HG03095 (cell line): ENCODE results near the gene C1QL3.

Source experiments
- ATAC-seq: cut with Tn5 transposase; IDR thresholded peaks from one replicate; pipeline ENCODE4 v1.9.1; 2021; ENCODE audit warnings: moderate library complexity; ENCODE audit not compliant: unreplicated experiment

The C1QL3 gene

DNA sequence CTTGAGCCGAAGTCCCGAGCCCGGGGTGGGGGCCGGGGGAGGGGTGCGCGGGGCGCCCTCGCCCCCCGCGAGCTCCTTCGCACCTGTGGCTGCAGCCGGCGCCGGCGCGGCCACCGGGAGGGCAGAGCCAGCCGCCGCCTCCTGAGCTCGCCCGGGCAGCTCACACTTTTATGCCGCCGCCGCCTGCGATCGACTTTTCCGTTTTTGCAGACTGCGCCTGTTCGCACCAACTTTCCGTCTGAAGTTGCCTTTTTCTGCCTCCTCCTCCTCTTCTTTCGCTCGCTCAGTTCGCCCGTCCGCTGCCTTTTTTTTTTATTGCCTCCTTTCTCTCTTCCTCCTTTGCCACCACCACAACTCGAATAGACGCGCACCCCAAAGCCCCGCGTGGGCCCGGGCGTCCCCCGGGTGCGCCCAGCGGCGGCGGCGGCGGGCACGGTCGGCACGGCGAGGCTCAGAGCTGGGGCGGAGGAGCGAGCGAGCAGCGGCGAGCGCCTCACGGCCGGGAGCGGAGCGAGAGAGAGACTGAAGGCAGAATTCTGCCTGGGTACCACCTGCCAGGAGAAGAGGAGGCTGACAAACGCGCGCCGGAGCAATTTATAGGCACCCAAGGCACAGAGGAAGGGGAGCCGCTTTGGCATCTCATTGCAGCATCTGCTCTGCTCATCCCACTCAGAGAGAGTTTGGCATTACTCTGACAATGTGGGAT, at the start of gene C1QL3:
Gene C1QL3, minus strand, starts transcription at position 569 of the 706 bp plus-strand sequence. CDS start 814 bp downstream, outside the sequence.
- peak; percentile 26 for ATAC-seq

DNA sequence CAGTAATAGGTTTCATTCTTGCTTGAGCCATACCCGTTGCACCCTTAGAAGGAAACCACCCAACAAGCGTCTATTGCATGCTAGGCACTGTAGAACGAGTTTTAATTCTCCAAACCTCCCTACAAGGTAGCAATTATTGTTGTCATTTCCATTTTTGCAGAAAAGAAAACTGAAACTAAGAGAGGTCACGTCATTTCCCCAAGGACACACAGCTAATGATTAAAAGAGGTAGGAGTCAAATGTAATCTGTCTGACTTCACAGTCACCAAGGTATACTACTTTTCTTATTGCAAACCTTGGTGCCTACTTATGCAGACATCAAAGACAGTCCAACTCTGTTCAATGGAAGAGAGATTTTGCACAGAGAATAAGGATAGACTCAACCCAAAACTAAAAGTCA, 49.1 kb upstream of the C1QL3 start:
- ATAC-seq: peak; percentile 86

- no peak for ATAC-seq
Observed at GRCh38 chr10:16566202-16566805, 44.6 kb upstream of the C1QL3 start.

DNA sequence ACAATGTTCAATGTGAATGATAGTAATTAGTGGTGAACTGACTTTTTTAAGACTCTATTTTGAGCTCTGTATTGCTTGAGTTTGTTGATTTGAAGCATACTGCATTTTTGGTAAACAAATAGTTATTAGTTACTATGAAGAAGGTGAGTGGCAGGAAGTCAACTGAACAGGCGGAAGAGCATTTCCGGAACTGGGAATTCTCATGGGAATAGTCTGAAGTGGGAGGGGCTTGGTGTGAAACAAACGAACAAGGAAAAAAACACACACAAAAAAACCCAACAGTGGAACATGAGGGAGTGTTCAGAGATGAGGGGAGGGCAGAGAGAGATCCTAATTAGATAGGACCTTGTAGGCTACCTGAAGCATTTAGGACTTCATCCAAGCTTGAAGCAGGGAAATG, 43.9 kb upstream of the C1QL3 start:
- no peak for ATAC-seq

GRCh38 chr10:16562891-16563290, 41.2 kb upstream of the C1QL3 start:
- no peak for ATAC-seq

GRCh38 chr10:16559236-16559773, 37.6 kb upstream of the C1QL3 start:
- no peak for ATAC-seq

- no peak for ATAC-seq
Observed at GRCh38 chr10:16547973-16548372, 26.3 kb upstream of the C1QL3 start.

- no peak for ATAC-seq
Observed at GRCh38 chr10:16545116-16545736, 23.5 kb upstream of the C1QL3 start.

GRCh38 chr10:16544591-16544990, 22.9 kb upstream of the C1QL3 start:
- no peak for ATAC-seq

DNA sequence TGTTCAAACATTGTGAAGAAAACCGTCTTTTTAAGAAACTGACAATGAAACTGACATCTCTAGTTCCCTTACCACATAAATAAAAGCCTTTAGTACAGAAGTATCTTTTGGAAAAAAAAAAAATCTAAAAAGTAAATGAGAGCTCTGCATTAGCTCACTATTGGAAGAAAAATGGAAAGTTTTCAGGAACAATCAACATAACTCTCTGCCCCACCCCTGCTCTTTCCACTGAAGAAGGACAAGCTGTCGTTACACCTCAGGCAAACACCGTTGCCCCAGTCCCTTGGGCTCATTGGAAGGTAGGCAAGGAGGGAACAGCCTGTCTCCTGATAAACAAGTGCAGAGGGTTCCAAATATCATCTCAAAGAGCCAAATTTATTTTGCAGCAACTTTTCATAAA, 22.4 kb upstream of the C1QL3 start:
- no peak for ATAC-seq

- ATAC-seq: no peak
Observed at GRCh38 chr10:16536155-16536554, 14.5 kb upstream of the C1QL3 start.

DNA sequence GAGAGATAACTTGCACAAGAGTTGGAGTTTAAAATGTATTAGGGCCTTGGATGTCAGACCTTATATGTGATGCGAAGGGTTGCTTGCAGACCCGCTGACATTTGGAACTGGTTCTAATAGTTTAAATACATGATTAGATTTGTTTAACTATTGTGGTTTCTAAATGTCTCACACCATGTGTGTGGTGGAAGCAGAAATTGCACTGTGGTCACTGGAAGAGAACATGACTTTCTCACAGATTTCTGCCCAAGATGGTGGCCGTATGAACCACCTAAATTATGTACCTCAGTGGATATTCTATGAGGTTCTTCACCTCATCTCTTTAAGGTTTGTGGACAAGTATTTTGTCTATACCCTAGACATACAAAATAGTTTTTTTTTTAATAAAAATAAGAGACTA, 8.2 kb upstream of the C1QL3 start:
- ATAC-seq: no peak

GRCh38 chr10:16527452-16527851, 5.8 kb upstream of the C1QL3 start:
- ATAC-seq: no peak

GRCh38 chr10:16520900-16521299, 779 bp downstream of the C1QL3 start:
- peak; percentile 65 for ATAC-seq

DNA sequence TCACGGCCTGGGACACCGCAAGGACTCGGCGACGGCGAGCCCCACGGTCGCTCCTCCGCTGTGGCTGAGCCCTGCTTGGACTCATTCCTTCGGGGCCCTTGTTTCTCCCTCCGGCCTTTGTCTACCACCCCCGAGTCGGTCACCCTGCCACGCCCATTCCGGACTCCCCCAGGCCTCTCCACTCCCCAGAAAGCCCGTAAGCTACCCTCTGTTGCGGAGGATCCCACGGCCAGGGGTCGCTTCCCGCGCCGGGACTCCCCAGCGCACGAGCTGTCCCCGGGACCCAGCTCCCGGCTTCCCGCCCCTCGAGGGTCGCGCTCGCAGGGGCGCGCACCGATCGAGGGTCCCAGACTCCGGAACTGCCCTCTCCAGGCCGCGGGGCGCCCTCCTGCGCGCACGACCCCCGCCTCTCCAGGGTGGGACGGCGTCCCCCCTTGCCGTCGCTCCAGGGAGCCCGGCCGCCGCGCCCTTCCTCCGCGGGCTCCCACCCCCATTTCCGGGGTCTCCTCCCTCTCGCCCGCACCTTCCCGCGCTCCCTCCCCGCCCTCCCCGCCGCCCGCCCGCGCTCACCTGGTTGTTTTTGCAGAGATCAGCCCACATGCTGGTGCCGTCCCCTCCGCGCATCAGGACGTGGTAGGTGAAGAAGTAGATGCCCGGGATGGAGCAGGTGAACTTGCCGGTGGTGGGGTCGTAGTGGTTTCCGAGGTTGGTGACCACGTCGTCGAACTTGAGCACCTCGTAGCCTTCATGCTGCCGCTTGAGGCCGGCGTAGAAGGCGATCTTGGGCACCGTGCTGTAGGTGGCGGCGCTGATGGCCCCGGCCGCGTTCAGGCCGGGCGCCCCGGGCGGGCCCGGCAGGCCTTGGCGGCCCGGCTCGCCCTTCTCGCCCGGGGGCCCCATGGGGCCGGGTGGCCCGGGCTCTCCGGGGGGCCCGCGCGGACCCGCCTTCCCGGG, 1.5 kb downstream of the C1QL3 start:
- ATAC-seq: peak; percentile 35

DNA sequence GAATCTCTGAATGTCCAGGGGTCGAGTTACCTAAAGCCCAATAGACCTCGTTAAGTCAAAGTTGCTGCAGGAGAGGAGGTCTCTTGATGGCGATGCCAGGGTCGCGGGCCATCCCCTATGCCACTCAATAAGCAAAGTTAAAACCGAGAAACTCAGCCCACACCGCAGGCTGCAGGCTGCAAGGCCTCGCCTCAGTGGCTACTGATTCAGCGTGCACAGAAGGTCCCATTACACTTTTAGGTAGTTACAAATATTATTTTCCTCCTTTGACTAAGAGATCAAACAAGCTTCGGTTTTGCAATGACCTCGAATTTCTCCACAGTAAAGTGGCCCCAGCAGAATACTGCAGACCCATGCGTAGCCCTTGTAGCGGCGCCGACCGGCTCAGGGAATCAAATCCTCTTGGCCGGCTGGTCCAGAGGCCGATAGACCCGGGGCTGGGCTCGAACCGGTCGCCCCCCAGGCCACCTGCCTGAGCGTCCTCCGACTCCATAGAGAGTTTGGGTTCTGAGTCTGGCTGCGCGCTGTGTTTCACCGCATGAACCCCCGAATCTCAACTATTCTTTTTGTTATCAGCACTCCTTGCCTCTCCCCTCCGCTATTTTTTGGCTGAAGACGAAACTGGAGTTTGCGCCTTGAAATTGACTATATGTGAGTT, 2.3 kb downstream of the C1QL3 start:
- ATAC-seq: no peak

DNA sequence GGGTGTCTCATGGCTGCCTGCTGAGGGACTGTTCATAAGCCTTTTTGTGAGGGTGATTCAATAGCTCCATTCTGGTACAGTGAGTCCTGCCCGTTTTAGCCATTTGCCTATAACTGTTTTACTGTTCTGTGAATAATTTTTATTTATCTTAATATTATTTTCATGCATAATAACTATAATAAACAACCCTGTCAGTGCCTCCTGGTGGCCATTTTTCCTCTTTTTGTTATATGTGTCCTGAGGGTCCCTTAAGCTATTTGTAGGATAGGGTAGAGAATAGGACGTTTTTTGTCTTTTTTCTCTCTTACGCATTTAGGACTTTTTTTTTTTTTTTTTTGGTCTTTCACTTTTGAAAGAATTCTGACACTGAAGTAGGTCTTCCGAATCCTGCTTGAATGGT, 2.9 kb downstream of the C1QL3 start:
- ATAC-seq: no peak

DNA sequence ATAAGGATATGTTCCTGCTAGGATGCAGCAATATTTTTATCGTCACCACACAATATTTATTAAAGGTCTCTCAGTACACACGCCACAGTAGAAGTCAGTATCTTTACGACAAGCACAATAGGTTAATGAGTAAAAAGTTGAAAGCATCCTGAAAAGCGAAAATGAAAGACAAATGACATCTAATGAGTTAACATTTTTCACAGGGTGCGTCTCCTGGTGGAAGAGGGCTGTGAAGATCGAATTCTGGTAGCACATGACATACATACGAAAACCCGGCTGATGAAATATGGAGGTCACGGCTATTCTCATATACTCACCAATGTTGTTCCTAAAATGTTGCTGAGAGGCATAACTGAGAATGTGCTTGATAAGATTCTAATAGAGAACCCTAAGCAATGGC, 10.8 kb downstream of the C1QL3 start:
- ATAC-seq: no peak

DNA sequence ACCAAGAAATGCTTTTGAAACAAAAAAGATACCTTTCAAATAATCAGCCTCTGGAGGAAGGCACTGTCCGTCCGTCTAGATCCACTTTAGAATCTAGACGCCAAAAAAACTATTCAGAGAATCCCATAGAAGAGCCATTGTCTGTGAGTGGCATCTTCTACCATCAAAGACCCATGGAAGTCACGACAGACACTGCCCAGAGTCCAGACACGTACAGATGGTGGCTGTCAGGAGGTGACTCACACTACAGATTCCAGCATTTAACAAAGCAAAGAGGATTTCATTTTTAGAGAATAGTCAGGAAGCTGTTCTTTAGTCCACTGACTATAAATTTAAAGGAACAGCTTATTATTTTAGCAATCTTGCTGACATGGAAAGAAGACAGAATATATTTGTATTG, 11.7 kb downstream of the C1QL3 start:
- no peak for ATAC-seq

DNA sequence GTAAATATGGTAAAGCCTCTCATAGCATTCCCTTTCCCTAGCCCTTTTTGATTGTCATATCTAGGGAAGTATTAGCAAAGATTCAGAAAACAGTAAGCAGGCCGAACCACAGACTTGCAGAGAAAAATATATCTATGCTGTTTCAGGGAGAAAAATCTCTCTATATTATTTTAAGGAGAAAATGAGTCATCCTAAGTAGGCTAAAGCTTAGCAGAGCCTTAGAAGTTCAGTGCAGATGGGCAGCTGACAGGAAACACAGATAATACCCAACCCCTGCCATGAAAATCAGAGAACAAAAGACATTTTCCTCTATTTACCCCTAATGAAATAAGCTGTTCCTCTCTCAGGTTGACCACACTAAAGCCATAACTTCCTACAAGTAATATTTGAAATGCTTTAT, 16.5 kb downstream of the C1QL3 start:
- ATAC-seq: no peak
